Measurements from ENCODE around the gene TXNDC8. TPM values are rescaled to one million over a fixed set of nuclear protein-coding genes. Genes with fewer than 3 reads are reported as not detected.

TXNDC8 gene
- total RNA-seq, 1 experiment from 2014 or later: not detected

GRCh38 chr9:110261632-110262031, 76.0 kb downstream of the TXNDC8 start:
- H4K20me1 ChIP-seq (ENCODE audit: insufficient read depth): no peaks in the 10 kb centered on the region
- ChIA-PET POLR2A (no interaction called here), RAD21 (ENCODE audit: low non-redundant PET in 1 of 2, low total read pairs in 2 of 2, uncharacterized antibody in 2 of 2, unreplicated experiment in 2 of 2) (no interaction called here), CTCF (no interaction called here)
- H3K4me3 ChIP-seq (replicated peaks in 1 of 2; ENCODE audit: low read depth in 1 of 2, low read length in 2 of 2): no peak overlapping the region
- ATAC-seq (no peak), DNase-seq (ENCODE audit: low read depth, low spot score) (no peak)
- BruUV-seq (replicated peaks): no TSS peak
- no peaks in the 10 kb centered on the region for H3K36me3 ChIP-seq (ENCODE audit: control insufficient read depth in 1 of 2, insufficient read depth in 2 of 2, low read length in 2 of 2)
- no peak overlapping the region for H3K4me2 ChIP-seq (ENCODE audit: low read length)
- peaks cover 2 to 30% of the 10 kb centered on the region in 2 experiments; a peak in 3 of 4 replicates for H3K4me1 ChIP-seq (ENCODE audit: control insufficient read depth in 1 of 2, insufficient read depth in 2 of 2, low read length in 2 of 2)
- no peak overlapping the region for H3K27ac ChIP-seq (ENCODE audit: low read depth, low read length)
- H3K9me3 ChIP-seq (ENCODE audit: control insufficient read depth in 1 of 2, insufficient read depth in 1 of 2, low read depth in 1 of 2, low read length in 2 of 2): no peaks in the 10 kb centered on the region
- intact Hi-C loops (cut with micrococcal nuclease): no loop called here
- no peaks in the 10 kb centered on the region for H3K9me2 ChIP-seq (ENCODE audit: insufficient read depth)
- H2AFZ ChIP-seq (ENCODE audit: low read depth, low read length, poor library complexity, severe bottlenecking): no peak overlapping the region
- no peaks in the 10 kb centered on the region for H3K27me3 ChIP-seq (ENCODE audit: insufficient read depth, low read length)
- H3K79me2 ChIP-seq (ENCODE audit: insufficient read depth, low read length): no peaks in the 10 kb centered on the region
- H3K9ac ChIP-seq (ENCODE audit: low read length): no peak overlapping the region
- TF ChIP-seq REST (IDR thresholded peaks at IDR 0.05; ENCODE audit: low read depth): no peak
- no peak for TF ChIP-seq FOSL1 (IDR thresholded peaks at IDR 0.05; ENCODE audit: low read depth)
- no peak for TF ChIP-seq JUND (IDR thresholded peaks at IDR 0.05)
- no peak for TF ChIP-seq EGR1 (IDR thresholded peaks at IDR 0.05; ENCODE audit: low read depth)
- TF ChIP-seq MAX (IDR thresholded peaks at IDR 0.05): no peak
- TF ChIP-seq ATF3 (IDR thresholded peaks at IDR 0.05): no peak
- no peak for TF ChIP-seq TCF7L2 (IDR thresholded peaks at IDR 0.05; ENCODE audit: borderline replicate concordance, extremely low read depth, insufficient read depth, insufficient read length)
- TF ChIP-seq YY1 (IDR thresholded peaks at IDR 0.05; ENCODE audit: extremely low read depth, insufficient replicate concordance, low read depth, low read length): no peak
- no peak for TF ChIP-seq EZH2 (IDR thresholded peaks at IDR 0.05)
- no peak for TF ChIP-seq POLR2AphosphoS5 (IDR thresholded peaks at IDR 0.05; ENCODE audit: low read depth, low read length)
- TF ChIP-seq ZNF274 (IDR thresholded peaks at IDR 0.05; ENCODE audit: low read depth, low read length): no peak
- TF ChIP-seq CEBPB (IDR thresholded peaks at IDR 0.05; ENCODE audit: low read depth): no peak
- TF ChIP-seq CTCF (IDR thresholded peaks at IDR 0.05 in 2 of 3, conservative IDR thresholded peaks at IDR 0.05 in 1 of 3; ENCODE audit: borderline replicate concordance in 1 of 3, insufficient read depth in 1 of 3, low read depth in 2 of 3, low read length in 2 of 3): no peak

Measured in HCT116 (cell line).